IPS DF 19.7 (cell line): ENCODE data around the gene ESPNL.
"Not testable (repeated sequence)": the region's sequence is repeated elsewhere in the genome, so short reads cannot be mapped to it uniquely, and the experiment has no call there.

Experiments
- DNase-seq: peaks from one replicate; pipeline ENCODE4 v3.0.0-alpha.2; 2013; ENCODE audit warnings: low read depth, low spot score

ESPNL gene

GRCh38 chr2:238115709-238116108 lies 15.6 kb downstream of the ESPNL start:
- not testable (repeated sequence) for DNase-seq

- DNase-seq: no peak
Measured at GRCh38 chr2:238116298-238117198, 16.4 kb downstream of the ESPNL start.

- no peak for DNase-seq
Measured at GRCh38 chr2:238117199-238118154, 17.3 kb downstream of the ESPNL start.

GRCh38 chr2:238119756-238120462 lies 19.8 kb downstream of the ESPNL start:
- no peak for DNase-seq

GRCh38 chr2:238120463-238121298 lies 20.5 kb downstream of the ESPNL start:
- DNase-seq: no peak

- no peak for DNase-seq
Measured at GRCh38 chr2:238121511-238122286, 21.6 kb downstream of the ESPNL start.

- DNase-seq: no peak
Measured at GRCh38 chr2:238122287-238123217, 22.4 kb downstream of the ESPNL start.

- DNase-seq: no peak
Measured at GRCh38 chr2:238123218-238123971, 23.3 kb downstream of the ESPNL start.

GRCh38 chr2:238123991-238124470 lies 23.9 kb downstream of the ESPNL start:
- no peak for DNase-seq

- no peak for DNase-seq
Measured at GRCh38 chr2:238124488-238125126, 24.5 kb downstream of the ESPNL start.

GRCh38 chr2:238125127-238125885 lies 25.2 kb downstream of the ESPNL start:
- no peak for DNase-seq

GRCh38 chr2:238126338-238126737 lies 26.2 kb downstream of the ESPNL start:
- DNase-seq: no peak

GRCh38 chr2:238126775-238127164 lies 26.6 kb downstream of the ESPNL start:
- DNase-seq: no peak

- DNase-seq: no peak
Measured at GRCh38 chr2:238127165-238128060, 27.3 kb downstream of the ESPNL start.

GRCh38 chr2:238128061-238128440 lies 27.9 kb downstream of the ESPNL start:
- no peak for DNase-seq

GRCh38 chr2:238128534-238129001 lies 28.4 kb downstream of the ESPNL start:
- DNase-seq: no peak
